Right ventricle myocardium superior (tissue), 1 donor: ENCODE data around the gene LILRA6. TPM values are rescaled to one million over a fixed set of nuclear protein-coding genes. Genes with fewer than 3 reads are reported as not detected.
"Not testable (repeated sequence)": the region's sequence is repeated elsewhere in the genome, so short reads cannot be mapped to it uniquely, and the experiment has no call there.

Experiments used
- ATAC-seq: fragments of 200-7000 bp; cut with Tn5 transposase; one replicate; pipeline ENCODE4 v1.9.1; 2020; ENCODE audit warnings: mild to moderate bottlenecking; ENCODE audit not compliant: poor library complexity
- DNase-seq: peaks from one replicate; pipeline ENCODE4 v3.0.0-alpha.2; 2020
- intact Hi-C: fragments of 100-400 bp; cut with DNase I; formaldehyde crosslinking; loops from one replicate; pipeline ENCODE4 v1.11.2; 2022
- total RNA-seq: library from RNA; stranded (reverse); fragmentation: NEBNext Ultra II Directional; extraction: Animal tissue kit (Norgen Biotek cat#: 25700); gene quantifications from one replicate; pipeline ENCODE4 v1.2.1, GENCODE V29; 2021
- donor health status: DM: no; HTN: yes; CAD: no; lungs with severe emphysema.

LILRA6 gene
- total RNA-seq, 1 donor from 2014 or later: 1.8 TPM

DNA sequence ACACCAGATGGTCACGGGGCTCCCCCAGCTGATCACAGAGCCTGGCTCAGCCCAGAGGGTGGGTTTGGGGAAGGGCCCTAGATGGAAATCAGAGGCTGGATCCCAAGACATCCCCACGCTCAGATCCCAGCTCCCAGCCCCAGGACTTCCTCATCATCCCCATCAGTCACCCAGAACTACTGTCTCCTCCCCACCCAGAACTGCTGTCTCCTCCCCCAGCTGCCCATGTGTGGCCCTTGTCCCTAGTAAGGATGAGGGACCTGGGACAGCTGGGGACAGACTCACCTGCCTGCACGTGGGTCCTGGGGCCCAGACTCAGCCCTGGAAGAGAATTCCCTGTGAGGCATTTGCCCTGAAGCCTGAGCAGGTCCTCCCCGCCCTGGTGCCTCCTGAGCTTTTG lies 356 bp downstream of the LILRA6 start:
- intact Hi-C loops, ATAC-seq, DNase-seq: not testable (repeated sequence)

DNA sequence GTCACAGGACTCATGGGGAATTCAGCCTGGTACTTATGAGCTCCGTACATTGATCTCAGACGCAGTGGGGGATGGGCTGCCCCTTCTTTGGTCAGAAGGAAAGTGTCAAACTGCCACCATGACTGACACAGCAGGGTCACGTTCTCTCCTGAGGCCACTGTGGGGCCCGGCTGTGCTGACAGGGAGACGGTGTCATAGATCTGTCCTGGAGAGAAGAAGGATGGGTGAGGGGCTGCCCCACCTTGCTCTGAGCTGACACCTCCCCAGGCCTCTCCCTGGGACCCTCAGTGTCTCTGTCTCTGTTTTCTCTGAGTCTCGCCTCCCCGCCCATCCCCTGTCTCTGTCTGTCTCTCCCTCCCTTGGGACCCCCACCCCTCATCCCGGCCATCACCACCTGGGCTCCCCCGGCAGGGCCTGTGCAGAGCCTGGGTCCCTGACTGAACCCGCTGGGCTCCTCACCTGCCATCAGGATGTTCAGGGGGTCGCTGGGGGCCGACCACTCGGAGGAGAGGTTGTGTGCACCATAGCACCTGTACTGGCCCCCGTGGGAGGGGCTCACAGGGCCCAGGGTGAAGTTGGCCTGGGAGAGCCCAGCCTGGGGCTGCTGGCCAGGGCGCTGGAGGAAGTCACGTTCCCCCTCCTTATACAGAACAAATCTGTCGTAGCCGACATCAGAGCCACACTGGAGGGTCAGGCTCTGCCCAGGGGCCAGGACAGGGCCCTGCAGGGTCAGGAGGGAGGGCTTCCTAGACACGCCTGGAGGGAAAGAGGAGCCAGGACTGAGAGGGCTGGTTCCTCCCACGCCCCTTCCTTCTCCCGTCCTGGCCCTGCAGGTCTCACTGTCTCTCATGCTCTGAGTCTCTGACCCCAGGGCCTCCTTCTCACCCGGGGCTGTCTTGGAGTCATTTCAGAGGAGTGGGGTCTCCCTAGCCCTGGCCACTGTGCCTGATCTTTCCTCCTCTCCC lies 1.9 kb downstream of the LILRA6 start:
- DNase-seq, ATAC-seq, intact Hi-C loops: not testable (repeated sequence)

DNA sequence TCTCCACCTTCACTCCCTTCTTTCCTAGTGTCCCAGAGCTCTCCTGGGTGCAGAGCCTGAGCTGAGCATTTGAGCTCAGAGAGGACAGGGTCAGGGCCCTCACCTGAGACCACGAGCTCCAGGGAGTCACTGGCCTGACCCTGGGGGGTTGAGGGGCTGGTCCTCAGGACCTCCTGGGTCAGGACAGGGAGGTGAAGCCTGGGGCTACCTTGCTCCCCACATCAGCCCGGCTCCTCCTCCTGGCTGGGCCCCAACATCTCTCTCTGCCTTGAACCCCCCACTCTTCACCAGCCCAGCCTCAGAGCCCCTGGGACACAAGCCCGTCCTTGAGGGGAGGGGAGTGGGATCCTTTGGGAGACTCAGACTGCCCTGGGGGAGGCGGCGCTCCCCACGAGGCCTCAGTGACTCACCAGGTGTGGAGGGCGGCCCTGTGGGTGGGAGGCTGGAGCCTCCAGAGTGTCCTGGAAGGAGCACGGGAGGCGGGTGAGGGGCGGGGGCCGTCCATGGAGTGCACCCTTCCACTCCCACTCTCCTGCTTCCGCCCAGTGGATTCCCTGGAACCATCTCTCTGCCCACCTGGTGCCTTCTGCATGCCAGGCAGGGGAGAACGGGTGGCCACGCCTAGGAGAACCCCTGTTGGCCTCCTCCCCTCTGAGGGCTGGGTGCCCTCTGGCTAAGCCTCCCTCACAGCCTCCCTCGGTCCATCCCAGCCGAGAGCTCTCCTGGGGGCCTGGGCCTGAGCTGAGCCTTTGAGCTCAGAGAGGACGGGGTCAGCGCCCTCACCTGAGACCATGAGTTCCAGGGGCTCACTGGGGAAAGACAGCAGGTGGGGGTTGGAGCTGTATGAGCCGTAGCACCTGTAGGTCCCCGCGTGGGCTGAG lies 2.9 kb downstream of the LILRA6 start:
- intact Hi-C loops, DNase-seq: not testable (repeated sequence)
- peak; percentile 20 for ATAC-seq

DNA sequence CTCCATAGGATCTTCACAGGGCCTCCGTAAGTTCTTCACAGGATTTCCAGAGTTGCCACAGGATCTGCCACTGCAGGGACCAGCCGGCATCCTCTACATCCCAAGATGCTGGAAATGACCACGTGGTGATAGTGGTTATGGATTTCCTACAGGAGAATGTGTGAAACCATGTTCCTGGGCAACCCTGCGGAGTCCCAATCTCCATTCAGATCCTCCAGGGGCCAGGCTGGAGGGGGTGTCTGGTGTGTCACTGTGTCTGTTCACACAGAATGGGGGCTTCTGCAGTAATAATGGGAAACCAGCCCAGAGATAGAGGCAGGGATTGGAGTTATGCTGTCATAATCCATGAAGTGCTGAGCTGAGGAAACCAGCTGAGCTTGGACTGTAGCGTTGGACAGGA lies 8.6 kb downstream of the LILRA6 start:
- intact Hi-C loops: loop anchor here (5.0 kb wide), 1 partner anchor 62 kb away; the partner anchor contains the start of gene TMC4
- ATAC-seq: no peak

DNA sequence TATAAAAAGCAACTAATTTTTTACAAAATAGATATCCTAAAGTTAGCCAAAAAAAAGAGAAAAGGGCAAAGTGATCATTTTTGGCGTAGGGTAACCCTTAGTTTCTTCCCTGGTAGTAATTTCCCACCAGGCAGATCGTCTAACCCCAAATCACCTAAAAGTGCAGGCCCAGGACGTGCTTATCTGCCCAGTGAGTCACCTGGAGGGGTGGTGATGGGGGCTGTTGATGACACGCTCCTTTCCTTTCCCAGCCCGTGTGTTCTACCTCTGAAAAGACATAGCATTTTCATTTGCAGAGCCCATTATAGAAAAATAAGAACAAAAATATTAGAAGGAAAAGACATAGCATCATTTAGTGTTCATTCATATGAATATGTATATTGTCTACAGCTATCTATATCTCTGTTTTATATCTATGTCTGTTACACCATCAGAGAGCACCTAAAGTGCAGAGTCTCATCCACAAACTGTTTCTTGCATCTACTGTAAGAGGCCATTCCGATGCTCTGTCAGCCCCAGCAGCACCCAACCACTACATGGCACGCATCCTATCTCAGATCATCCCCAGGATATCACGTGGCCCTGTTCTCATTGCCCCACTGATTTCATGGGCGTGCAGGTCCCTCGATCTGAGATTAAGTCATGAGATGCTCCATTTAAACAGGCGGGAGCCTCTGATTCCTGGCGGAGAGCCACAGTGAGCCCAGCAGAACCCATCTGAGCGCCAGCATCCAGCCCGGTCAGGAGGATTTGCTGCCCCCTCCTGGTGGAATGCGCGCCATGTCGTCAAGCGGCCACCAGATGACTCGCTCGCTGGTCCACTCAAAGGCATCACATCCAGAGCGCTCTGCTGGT lies 11.3 kb downstream of the LILRA6 start:
- ATAC-seq: peak; percentile 97
- peak; percentile 91 for DNase-seq
- intact Hi-C loops: loop anchor here (5.0 kb wide), 1 partner anchor 59 kb away; the partner anchor contains the start of gene TMC4

More for the DNA sequence above, 8.6 kb downstream of the LILRA6 start:
- DNase-seq: no peak

DNA sequence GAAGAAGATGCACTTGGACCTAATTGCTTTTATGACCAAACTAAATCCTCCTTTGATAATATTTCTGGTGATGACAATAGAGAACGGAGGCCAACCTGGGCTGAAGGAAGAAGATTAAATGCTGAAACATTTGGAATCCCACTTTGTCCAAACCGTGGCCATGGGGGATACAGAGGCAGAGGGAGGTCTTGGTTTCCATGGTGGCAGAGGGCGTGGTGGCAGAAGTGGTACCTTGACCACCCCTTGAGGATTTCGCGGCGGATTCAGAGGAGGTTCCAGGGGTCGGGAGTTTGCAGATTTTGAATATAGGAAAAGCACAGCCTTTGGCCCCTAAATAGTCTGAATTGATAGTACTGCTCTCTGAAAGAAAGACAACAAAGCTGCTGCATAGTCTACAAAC lies 12.6 kb downstream of the LILRA6 start:
- ATAC-seq (no peak), DNase-seq (no peak)
- intact Hi-C loops: loop anchor here (5.0 kb wide), 1 partner anchor 58 kb away; the partner anchor contains the start of gene TMC4

DNA sequence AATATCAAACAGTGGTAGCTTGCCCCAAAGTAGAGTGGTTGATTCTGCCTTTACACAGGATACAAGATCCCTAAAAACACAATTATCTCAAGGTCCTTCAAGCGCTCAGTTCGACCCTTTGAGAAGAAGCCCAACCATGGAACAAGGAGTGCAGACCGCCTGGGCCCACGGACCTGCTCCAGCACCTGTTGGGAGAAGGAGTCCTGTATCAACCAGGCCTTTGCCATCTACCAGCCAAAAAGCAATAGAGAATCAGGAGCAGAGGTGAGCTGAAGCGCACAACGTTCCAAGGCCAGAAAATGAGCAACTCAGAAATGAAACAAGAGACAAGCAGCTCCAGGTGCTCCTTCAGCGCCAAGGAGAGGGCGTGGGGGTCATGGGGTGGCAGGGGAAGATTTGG lies 13.4 kb downstream of the LILRA6 start:
- intact Hi-C loops: no loop called here
- ATAC-seq (no peak), DNase-seq (no peak)

DNA sequence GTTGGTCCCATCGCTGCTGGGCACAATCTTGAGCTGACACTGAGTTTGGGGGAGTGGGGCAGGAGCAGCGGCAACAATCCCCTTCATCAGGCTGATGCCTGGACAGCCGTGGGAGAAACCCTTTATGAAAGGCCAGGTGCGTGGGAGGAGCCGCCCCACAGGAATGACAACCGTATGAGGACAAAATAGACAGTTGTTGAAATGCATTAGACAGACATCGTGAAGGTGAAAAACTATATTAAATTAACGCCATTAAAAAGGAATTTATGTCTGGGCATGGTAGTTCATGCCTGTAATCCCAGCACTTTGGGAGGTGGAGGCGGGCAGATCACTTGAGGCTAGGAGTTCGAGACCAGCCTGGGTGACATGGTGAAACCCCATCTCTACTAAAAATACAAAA lies 18.0 kb downstream of the LILRA6 start:
- intact Hi-C loops, DNase-seq, ATAC-seq: not testable (repeated sequence)

DNA sequence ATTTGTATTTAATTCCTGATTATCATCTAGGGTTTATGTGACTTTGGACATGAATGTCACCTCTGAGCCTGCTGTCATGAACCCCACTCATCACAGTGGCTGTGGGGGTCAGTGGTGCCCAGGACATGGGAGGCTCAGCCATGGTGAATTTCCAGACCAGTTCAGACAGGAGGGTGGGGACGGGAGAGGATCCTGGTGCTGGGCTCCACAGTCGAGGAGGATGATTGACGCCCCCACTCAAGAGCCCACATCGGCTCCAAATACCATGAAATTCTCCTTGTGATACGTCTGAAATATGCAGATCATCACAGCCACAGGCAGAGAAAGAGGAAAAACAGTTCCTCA lies 18.7 kb downstream of the LILRA6 start:
- intact Hi-C loops, DNase-seq, ATAC-seq: not testable (repeated sequence)

DNA sequence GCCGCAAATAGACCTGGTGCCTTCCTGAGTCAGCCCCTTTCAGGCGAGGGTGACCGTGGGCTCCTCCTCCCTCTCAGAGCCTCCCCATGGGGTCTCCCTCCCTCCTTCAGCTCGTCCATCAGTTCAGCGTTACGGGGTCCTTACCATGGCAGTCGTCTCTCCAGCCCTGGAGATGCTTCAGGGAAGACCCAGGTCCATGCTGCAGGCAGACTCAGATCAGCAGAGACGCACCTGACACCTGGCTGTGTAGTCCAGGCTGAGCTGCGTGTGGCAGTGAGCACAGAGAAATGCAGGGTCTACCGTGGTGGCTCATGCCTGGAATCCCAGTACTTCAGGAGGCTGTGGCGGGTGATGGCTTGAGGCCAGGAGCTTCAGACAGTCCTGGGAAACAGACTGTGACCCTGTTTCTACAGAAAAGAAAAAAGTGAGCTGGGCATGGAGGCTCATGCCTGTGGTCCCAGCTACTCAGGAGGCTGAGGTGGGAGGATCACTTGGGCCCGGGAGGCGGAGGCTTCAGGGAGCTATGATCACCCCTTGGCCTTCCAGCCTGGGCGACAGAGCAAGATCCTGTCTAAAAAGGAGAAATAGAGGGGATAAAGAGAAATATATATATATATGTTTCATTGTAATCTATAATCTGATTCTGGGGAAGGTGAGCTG lies 19.2 kb downstream of the LILRA6 start:
- ATAC-seq: peak; percentile 13
- DNase-seq, intact Hi-C loops: not testable (repeated sequence)

DNA sequence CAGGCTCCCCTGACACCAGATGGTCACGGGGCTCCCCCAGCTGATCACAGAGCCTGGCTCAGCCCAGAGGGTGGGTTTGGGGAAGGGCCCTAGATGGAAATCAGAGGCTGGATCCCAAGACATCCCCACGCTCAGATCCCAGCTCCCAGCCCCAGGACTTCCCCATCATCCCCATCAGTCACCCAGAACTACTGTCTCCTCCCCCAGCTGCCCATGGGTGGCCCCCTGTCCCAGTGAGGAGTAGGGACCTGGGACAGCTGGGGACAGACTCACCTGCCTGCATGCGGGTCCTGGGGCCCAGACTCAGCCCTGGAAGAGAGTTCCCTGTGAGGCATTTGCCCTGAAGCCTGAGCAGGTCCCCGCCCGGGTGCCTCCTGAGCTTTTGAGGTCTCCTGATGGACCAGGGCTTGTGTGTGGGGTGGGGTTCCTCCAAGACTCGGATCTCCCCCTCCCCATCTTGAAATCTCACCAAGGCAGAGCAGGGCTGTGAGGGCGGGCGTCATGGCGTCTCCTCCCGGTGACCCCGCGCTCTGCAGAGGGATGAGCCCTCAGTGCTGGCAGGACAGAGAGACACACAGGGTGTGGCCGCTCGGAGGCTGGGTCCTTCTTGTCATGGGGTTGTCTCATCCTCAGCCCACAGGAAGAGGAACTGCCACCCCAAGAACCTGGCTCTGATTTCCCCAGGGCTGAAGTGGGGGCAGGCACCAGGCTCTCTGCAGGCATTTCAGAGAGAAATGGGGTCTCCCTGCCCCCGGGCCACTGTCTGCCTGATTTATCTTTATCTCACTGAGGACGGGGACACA lies 19.9 kb downstream of the LILRA6 start, which contains the start of gene LILRB3:
TSS of gene LILRB3 (minus strand) at position 534 of the 803 bp plus-strand sequence. CDS start at position 503, 31 bp downstream.
- ATAC-seq: peak; percentile 81
- peak; percentile 78 for DNase-seq
- intact Hi-C loops: not testable (repeated sequence)

DNA sequence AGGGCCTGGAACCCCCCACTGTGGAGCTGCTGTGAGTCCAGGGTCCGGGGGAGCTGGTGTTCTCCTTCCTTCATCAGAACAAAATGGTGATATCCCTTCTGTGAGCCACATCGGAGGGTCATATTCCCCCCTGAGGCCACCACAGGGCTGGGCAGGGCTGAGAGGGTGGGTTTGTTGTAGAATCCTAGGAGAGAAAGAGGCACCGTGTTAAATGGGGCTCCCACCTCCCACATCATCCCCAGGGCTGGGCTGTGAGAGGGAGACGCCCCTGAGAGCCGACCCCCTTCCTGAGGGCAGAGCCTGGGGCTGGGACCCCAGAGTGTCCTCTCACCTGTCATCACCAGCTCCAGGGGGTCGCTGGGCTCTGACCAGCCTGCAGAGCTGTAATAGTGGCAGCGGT lies 20.6 kb downstream of the LILRA6 start:
- intact Hi-C loops, ATAC-seq, DNase-seq: not testable (repeated sequence)

DNA sequence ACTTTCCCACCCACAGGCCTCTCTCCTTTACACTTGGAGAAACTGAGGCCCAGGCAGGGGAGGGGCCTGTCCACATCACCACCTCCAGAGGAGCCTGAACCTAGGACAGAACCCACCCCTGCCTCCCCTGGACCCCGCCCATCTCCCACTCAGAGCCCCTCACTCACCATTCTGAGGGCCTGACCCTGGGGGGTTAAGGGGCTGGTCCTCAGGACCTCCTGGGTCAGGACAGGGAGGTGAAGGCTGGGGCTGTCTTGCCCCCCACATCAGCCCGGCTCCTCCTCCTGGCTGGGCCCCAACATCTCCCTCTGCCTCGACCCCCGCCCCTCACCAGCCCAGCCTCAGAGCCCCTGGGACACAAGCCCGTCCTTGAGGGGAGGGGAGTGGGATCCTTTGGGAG lies 22.9 kb downstream of the LILRA6 start:
- ATAC-seq, DNase-seq, intact Hi-C loops: not testable (repeated sequence)

DNA sequence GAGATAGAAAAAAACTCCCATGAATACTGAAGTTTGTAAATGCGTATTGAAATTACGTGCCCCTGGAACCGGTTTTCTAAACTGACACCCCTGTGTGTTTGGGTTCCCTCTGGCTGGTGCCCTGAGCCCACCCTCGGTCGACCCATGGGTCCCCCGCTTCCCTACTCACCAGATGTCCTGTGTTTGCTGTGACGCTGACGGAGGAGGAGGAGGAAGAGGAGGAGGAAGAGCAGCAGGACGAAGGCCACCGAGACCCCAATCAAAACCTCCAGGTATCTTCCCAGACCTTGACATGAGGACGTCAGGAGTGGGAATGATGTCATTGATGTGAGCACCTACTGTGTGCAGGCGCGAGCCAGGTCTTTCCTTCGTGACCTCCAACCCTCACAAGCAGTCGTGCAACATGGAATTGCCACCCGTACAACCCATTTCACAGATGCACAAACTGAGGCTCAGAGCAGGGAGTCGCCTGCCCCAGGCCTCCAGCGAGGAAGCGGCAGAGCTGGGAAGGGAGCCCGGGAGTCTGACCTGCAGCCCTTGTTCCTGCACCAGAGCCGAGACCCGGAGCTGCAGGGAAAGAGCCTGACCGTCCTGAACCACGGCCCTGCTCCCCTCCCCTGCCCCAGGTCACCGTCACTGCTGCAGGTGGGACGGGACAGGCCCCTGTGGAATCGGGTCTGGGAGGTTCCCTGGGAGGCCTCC lies 23.5 kb downstream of the LILRA6 start:
- intact Hi-C loops: no loop called here
- no peak for ATAC-seq

DNA sequence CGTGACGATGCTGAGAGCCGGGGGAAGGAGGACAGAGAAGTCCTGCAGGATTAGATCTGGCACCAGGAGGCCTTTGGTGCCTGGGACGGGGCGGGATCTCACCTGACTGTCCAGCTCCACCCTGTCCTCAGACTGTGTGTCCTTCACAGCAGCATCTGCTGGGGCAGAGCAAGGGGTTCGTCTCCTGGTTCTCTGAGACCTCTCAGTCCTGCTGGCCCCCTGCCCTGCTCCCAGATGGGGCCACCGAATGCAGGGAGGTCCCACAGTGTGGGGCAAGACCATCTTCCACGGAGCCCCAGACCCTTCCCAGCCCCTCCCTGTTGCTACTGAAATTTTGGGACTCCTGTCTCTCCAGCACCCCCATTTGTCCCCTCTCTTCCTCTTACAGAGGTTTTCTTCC lies 24.3 kb downstream of the LILRA6 start:
- ATAC-seq: no peak
- no peak for DNase-seq
- intact Hi-C loops: no loop called here

More for the DNA sequence above, 23.5 kb downstream of the LILRA6 start:
- no peak for DNase-seq
